ENCODE measurements around the gene SMAD3. TPM values are rescaled to one million over a fixed set of nuclear protein-coding genes. Genes with fewer than 3 reads are reported as not detected.

Gene SMAD3
- total RNA-seq, 1 donor from 2014 or later, result 12.5 TPM

GRCh38 chr15:67137319-67137718, 71.9 kb downstream of the SMAD3 start:
- Histone ChIP-seq H3K27ac (peak overlapping the region; percentile 70), H3F3A (ENCODE audit: low read depth) (peaks cover 10% of the 10 kb centered on the region), H3K4me1 (peaks cover 59% of the 10 kb centered on the region), H3K4me3 (no peak overlapping the region), H3K4me2 (peak overlapping the region; percentile 14), H3K9me3 (ENCODE audit: low read depth) (no peaks in the 10 kb centered on the region), H2AFZ (replicated peaks) (no peak overlapping the region), H3K79me2 (ENCODE audit: low read depth) (peaks cover 62% of the 10 kb centered on the region), H4K20me1 (ENCODE audit: low read depth) (peaks cover 43% of the 10 kb centered on the region), H3K27me3 (no peaks in the 10 kb centered on the region), H3K36me3 (no peaks in the 10 kb centered on the region), H3K9ac (no peak overlapping the region)
- Mint-ChIP-seq H3K27ac (no peak overlapping the region), H3K9me3 (no peaks in the 10 kb centered on the region), H3K4me1 (peaks cover 83% of the 10 kb centered on the region), H3K4me3 (no peak overlapping the region), H3K36me3 (peaks cover 4% of the 10 kb centered on the region), H3K27me3 (ENCODE audit: insufficient read depth, low read depth) (no peaks in the 10 kb centered on the region)
- no peak for TF ChIP-seq CTCF (IDR thresholded peaks at IDR 0.05)
- no peak for TF ChIP-seq EZH2 (IDR thresholded peaks at IDR 0.05)
- TF ChIP-seq EZH2phosphoT487 (IDR thresholded peaks at IDR 0.05), result no peak
- no peak for DNase-seq (ENCODE audit: low spot score)

GRCh38 chr15:67137951-67138848, 72.8 kb downstream of the SMAD3 start:
- peak overlapping the region; percentile 70 for H3K27ac ChIP-seq
- no peak overlapping the region for H3K4me3 ChIP-seq
- H3K4me1 ChIP-seq, result peaks cover 60% of the 10 kb centered on the region
- Mint-ChIP-seq H3K27ac (peak overlapping the region; percentile 84), H3K4me3 (no peak overlapping the region), H3K27me3 (ENCODE audit: insufficient read depth, low read depth) (no peaks in the 10 kb centered on the region), H3K4me1 (peaks cover 84% of the 10 kb centered on the region), H3K36me3 (peaks cover 4% of the 10 kb centered on the region), H3K9me3 (no peaks in the 10 kb centered on the region)
- H3K79me2 ChIP-seq (ENCODE audit: low read depth), result peaks cover 64% of the 10 kb centered on the region
- H3F3A ChIP-seq (ENCODE audit: low read depth), result peaks cover 10% of the 10 kb centered on the region
- no peak overlapping the region for H3K9ac ChIP-seq
- no peaks in the 10 kb centered on the region for H3K27me3 ChIP-seq
- no peaks in the 10 kb centered on the region for H3K9me3 ChIP-seq (ENCODE audit: low read depth)
- no peak overlapping the region for H2AFZ ChIP-seq (replicated peaks)
- H3K36me3 ChIP-seq, result no peaks in the 10 kb centered on the region
- DNase-seq (ENCODE audit: low spot score), result peak; percentile 45
- TF ChIP-seq CTCF (IDR thresholded peaks at IDR 0.05) (no peak), EZH2phosphoT487 (IDR thresholded peaks at IDR 0.05) (no peak), EZH2 (IDR thresholded peaks at IDR 0.05) (no peak)
- peak overlapping the region; percentile 14 for H3K4me2 ChIP-seq
- H4K20me1 ChIP-seq (ENCODE audit: low read depth), result peaks cover 36% of the 10 kb centered on the region

GRCh38 chr15:67138891-67139855, 73.8 kb downstream of the SMAD3 start:
- H3K4me1 ChIP-seq, result peaks cover 51% of the 10 kb centered on the region

More at GRCh38 chr15:67138891-67139855, 73.8 kb downstream of the SMAD3 start:
- Histone ChIP-seq H4K20me1 (ENCODE audit: low read depth) (peaks cover 26% of the 10 kb centered on the region), H3K36me3 (no peaks in the 10 kb centered on the region), H3K4me3 (no peak overlapping the region), H3K4me2 (peak overlapping the region; percentile 14), H2AFZ (replicated peaks) (no peak overlapping the region), H3K79me2 (ENCODE audit: low read depth) (peaks cover 71% of the 10 kb centered on the region), H3K27ac (peak overlapping the region; percentile 70), H3K9me3 (ENCODE audit: low read depth) (no peaks in the 10 kb centered on the region), H3K9ac (no peak overlapping the region), H3K27me3 (no peaks in the 10 kb centered on the region), H3F3A (ENCODE audit: low read depth) (peaks cover 10% of the 10 kb centered on the region)
- H3K4me1 Mint-ChIP-seq, result peaks cover 84% of the 10 kb centered on the region
- H3K36me3 Mint-ChIP-seq, result peaks cover 4% of the 10 kb centered on the region
- DNase-seq (ENCODE audit: low spot score), result no peak
- TF ChIP-seq EZH2phosphoT487 (IDR thresholded peaks at IDR 0.05), result no peak
- no peak for TF ChIP-seq CTCF (IDR thresholded peaks at IDR 0.05)
- no peak for TF ChIP-seq EZH2 (IDR thresholded peaks at IDR 0.05)
- H3K4me3 Mint-ChIP-seq, result no peak overlapping the region
- H3K27ac Mint-ChIP-seq, result no peak overlapping the region
- H3K27me3 Mint-ChIP-seq (ENCODE audit: insufficient read depth, low read depth), result no peaks in the 10 kb centered on the region
- H3K9me3 Mint-ChIP-seq, result no peaks in the 10 kb centered on the region
